NCI-H82 treated with DMSO at 0.1 percent for 48 hours (cell line): ENCODE measurements around the gene NDUFAF3.

Source experiments
- DNase-seq: peaks from one replicate; lab custom pipeline; 2025; ENCODE audit not compliant: unreplicated experiment; lab: John Stamatoyannopoulos, UW

The NDUFAF3 gene

DNA sequence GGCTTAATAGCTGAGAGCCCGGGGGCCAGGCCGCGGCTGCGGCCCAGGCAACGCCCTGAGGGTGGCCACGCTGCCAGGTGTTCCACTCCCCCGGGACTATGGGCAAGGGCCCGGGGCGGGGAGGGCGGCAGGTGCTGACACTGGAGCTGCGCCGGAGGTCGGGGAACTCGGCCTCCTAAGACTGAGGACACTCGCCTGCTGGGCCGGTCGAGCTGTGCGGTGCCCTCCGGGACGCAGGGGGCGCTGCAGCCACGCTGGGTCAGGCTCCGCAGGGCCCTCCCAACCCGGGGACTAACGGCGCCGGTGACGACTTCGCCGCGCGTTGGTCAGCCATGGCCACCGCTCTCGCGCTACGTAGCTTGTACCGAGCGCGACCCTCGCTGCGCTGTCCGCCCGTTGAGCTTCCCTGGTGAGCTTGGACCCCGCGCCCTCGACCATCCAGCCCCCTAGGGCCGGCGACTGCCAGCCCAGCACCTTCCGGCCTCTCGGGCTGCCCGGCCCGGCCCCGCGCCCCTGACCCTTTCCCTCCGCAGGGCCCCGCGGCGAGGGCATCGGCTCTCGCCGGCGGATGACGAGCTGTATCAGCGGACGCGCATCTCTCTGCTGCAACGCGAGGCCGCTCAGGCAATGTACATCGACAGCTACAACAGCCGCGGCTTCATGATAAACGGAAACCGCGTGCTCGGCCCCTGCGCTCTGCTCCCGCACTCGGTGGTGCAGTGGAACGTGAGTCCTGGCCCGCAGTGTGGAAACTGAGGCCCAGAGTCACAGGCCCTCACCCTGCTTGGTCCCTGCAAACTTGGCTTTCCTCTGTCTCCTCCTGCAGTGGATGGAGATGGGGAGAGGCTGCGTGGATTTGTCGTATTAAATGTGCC, at the start of gene NDUFAF3:
Gene NDUFAF3, plus strand, starts transcription at position 309 of the 875 bp plus-strand sequence. Its CDS starts 24 bp downstream, at position 333.
- DNase-seq = peak; percentile 77

- DNase-seq = no peak
These were observed 47.7 kb upstream of the NDUFAF3 start for GRCh38 chr3:48974076-48974864.

GRCh38 chr3:48979451-48979850, 42.5 kb upstream of the NDUFAF3 start:
- no peak for DNase-seq

- no peak for DNase-seq
These were observed 41.6 kb upstream of the NDUFAF3 start for GRCh38 chr3:48980295-48980694.

GRCh38 chr3:48982016-48982415, 39.9 kb upstream of the NDUFAF3 start:
- no peak for DNase-seq

DNA sequence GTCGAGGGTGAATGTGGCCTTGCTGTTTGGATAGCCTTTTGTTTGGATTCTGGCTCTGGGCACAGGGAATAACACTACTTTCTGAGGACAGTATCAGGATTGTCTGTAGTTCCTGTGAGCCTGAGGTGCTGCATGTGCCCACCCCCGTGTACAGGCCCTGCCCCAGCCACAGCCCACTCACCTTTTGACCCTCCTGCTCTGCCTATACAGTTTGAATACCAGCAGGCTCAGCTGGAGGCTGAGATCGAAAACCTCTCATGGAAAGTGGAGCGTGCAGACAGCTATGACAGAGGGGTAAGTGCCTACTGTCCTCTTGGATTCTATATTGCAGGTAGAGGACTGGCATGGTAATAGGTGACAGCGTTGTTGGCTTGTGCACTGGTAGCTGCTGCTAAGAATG, 39.2 kb upstream of the NDUFAF3 start:
- DNase-seq = no peak

DNA sequence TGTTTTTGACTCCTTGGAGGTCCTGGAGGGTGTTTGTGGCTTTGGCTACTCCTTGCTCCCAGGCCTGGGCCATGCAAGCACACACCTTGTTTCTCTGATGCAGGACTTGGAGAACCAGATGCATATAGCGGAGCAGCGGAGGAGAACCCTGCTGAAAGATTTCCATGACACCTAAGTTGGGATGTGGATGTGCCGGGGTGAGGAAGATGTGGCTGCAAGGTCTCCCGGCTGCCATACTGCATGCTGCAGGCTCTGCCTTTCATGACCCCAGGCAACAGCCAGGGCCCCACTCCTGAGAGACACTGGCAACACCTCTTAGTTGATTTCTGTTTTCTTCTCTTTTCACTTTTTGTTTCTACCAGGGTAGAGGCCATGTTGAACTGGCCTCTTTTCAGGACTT, 38.8 kb upstream of the NDUFAF3 start:
- no peak for DNase-seq

DNA sequence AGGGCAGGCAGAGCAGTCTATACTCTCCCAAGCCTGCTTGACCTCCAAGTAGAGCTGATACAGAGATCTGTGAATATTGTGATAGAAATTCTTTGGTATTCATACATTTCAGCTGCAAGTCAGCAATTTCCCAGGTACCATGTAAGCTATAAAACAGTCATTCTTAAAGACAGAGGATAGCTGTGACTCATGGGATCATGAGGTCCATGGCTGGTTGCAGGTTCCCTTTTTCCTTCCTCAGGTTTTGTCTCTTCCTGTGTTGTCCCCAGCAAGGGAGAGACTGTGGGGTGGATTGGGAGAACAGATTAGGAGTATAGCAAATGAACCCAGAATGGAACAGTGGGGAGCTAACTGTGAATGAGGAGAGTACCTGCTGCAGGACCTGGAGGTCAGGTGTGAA, 37.3 kb upstream of the NDUFAF3 start:
- no peak for DNase-seq

DNA sequence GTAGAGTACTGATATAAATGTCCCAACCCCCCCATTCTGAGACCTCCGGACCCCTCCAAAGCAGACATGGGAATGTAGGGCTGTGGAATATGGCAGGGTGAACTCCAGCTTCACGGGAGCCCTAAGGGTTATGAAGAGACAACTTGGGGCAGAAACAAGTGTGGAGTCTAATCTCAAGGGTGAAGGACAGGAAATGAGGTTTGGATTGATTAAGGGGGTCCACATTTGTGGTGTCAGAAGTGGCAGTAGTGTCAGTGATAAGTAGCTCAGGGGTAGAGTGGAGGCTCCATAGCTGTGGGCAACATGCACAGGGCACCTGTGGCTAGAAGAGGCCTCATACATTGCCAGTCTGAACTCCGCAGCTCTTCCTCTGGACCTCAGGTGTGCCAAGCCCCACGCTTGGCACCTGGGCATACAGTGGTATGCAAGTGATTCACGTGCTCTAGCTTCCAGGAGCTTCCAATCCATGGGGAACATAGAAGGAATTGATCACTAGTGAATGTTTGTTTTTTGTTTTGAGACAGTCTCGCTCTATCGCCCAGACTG, 36.0 kb upstream of the NDUFAF3 start:
- DNase-seq = no peak

DNA sequence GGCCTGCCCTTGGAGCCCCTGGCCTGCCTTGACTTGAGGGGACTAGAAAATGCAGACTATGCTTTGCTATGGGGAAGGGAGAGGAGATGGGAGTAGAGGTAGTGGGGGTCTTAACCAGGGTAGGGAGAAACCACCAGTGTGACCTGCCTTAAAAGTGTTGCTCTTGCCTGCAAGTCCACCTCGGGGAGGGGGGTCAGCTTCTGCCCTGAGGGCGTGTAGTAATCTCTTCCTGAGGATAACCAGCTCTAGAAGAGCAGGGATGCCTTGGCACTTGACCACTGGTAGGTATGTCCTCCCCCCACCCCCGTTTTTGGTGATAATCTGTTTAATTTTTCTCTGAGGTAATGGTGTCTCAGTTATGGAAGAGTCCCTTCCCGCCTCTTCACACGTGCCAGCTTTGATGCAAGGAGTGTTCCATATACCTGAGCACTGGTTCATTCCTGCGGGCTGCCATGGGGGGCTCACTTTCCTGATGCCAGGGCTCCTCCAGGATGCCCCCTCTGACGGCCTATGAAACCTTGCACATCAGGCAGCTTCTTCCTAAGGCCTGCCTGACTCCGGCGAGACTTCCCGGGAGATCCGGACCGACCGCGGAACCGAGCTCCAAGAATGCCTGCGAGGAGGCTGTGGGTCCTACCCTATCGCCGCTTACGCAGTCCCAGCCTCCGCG, 32.7 kb upstream of the NDUFAF3 start:
- no peak for DNase-seq

DNA sequence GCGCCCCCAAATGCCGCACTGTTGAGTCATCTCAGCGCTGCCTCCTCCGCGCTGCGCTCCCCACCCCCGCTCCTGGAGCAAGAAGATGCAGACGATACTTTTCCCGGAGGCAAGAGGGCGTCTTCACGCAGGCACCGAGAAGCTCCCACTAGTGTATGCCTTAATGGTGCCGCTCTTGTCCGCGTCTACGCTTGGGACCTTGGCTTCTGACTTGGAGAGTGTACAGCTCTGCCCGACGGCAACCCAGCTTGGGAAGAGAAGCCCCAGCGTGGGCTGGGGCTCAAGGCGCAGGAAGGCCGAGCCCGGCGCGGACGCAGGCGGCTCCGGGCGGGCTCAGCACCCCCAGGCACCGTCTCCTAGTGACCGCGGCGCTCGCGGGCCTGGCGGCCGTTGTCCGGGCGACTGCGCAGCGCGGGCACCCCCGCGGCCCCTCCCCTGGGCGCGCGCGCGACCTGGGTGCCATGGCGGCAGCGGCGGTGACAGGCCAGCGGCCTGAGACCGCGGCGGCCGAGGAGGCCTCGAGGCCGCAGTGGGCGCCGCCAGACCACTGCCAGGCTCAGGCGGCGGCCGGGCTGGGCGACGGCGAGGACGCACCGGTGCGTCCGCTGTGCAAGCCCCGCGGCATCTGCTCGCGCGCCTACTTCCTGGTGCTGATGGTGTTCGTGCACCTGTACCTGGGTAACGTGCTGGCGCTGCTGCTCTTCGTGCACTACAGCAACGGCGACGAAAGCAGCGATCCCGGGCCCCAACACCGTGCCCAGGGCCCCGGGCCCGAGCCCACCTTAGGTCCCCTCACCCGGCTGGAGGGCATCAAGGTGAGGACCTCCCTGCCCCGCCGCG, 31.9 kb upstream of the NDUFAF3 start, which contains the start of gene P4HTM:
Gene P4HTM, plus strand, starts transcription at position 446 of the 840 bp plus-strand sequence. Its CDS starts 16 bp downstream, at position 462.
- peak; percentile 5 for DNase-seq

DNA sequence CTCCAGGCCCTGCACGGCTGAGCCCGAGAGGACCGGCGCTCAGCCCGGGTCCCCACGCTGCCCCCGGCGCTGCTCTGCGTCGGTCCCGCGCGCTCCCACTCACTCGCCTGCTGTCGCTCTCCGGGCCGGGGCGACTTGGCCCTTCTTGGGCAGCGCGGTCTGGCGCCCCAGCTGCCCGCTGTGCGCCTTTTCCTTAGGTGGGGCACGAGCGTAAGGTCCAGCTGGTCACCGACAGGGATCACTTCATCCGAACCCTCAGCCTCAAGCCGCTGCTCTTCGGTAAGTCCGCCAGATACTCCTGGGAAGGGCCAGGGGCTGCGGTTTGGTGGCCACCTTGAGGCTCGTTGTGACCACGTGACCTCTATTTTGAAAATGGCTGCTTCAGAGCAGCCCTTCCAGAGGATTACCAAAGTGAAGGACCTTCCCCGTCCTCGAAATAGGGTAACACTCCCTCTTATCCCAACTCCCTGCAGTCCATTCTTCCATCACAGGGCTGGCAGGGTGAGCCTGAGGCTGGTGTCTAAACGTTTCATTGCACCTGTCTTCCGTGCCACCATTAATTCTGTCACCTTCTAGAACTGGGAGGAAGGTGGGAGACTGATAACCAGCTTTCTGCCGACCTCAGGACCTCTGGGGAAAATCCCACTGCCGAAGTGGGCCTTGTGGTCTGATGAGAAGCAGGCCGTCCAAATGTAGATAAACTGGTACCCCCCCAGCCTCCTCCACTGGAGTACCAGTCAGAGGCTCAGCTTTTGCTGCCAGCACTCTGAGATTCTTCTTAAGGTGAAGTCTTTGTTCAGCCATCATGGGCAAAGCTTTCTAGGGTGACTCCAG, 31.1 kb upstream of the NDUFAF3 start:
- no peak for DNase-seq

GRCh38 chr3:48991851-48992545, 29.9 kb upstream of the NDUFAF3 start:
- no peak for DNase-seq

- no peak for DNase-seq
These were observed 28.1 kb upstream of the NDUFAF3 start for GRCh38 chr3:48993834-48994233.

- DNase-seq = no peak
These were observed 25.3 kb upstream of the NDUFAF3 start for GRCh38 chr3:48996640-48997039.

DNA sequence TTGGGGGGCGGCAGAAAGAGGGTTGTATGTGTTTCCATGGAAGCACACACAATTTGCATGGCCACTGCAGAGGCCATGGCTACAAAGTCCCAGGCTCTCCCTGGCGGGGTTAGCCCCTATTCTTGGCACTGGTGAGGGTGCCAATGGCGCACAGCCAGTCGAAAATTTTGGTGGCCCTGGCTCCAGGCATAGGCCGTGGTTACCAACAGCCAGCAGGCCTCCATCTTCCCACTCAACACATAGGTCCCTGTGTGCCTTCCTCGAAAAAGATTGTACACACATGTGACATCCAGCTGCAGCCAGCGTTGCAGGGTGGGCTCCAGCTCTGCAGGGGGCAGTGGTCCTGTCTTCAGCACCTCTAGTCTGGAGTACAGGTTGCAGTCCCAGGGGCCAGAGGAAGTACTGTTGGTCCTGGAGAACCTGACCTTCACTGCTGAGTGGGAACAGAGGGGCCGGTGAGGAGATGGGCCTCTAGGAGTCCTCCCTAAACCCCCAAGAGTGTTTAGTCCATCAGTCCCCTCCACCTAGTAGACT, 24.8 kb upstream of the NDUFAF3 start:
- no peak for DNase-seq

- no peak for DNase-seq
These were observed 23.9 kb upstream of the NDUFAF3 start for GRCh38 chr3:48997714-48998637.
